OCI-M2 (cell line): ENCODE data around the gene KCNS3.

Experiments
- DNase-seq: peaks from one replicate; lab custom pipeline; 2025; ENCODE audit not compliant: unreplicated experiment; lab: John Stamatoyannopoulos, UW

Gene KCNS3

GRCh38 chr2:17876590-17876989 is 1.9 kb upstream of the KCNS3 start:
- no peak for DNase-seq

GRCh38 chr2:17877811-17878280 is 621 bp upstream of the KCNS3 start:
- DNase-seq: no peak

GRCh38 chr2:17879137-17879912 is 858 bp downstream of the KCNS3 start:
- DNase-seq: no peak

GRCh38 chr2:17879913-17880274 is 1.4 kb downstream of the KCNS3 start:
- no peak for DNase-seq

- DNase-seq: no peak
These were observed 14.5 kb downstream of the KCNS3 start for GRCh38 chr2:17892770-17893534.

GRCh38 chr2:17894005-17894404 is 15.5 kb downstream of the KCNS3 start:
- DNase-seq: no peak

- DNase-seq: no peak
These were observed 16.1 kb downstream of the KCNS3 start for GRCh38 chr2:17894556-17894955.

GRCh38 chr2:17899871-17900270 is 21.4 kb downstream of the KCNS3 start:
- DNase-seq: no peak

GRCh38 chr2:17901246-17901645 is 22.8 kb downstream of the KCNS3 start:
- DNase-seq: no peak

- DNase-seq: no peak
These were observed 32.5 kb downstream of the KCNS3 start for GRCh38 chr2:17910980-17911379.

GRCh38 chr2:17911491-17912260 is 33.2 kb downstream of the KCNS3 start:
- no peak for DNase-seq

GRCh38 chr2:17912266-17912691 is 33.8 kb downstream of the KCNS3 start:
- DNase-seq: no peak

GRCh38 chr2:17915099-17915498 is 36.6 kb downstream of the KCNS3 start:
- DNase-seq: no peak

- no peak for DNase-seq
These were observed 37.5 kb downstream of the KCNS3 start for GRCh38 chr2:17915811-17916518.

GRCh38 chr2:17916584-17916983 is 38.1 kb downstream of the KCNS3 start:
- no peak for DNase-seq

- DNase-seq: no peak
These were observed 40.3 kb downstream of the KCNS3 start for GRCh38 chr2:17918789-17919188.

GRCh38 chr2:17930773-17931172 is 52.3 kb downstream of the KCNS3 start:
- DNase-seq: no peak

- DNase-seq: no peak
These were observed 54.8 kb downstream of the KCNS3 start for GRCh38 chr2:17933256-17933655.

GRCh38 chr2:17934721-17935120 is 56.3 kb downstream of the KCNS3 start:
- DNase-seq: no peak

- no peak for DNase-seq
These were observed 56.9 kb downstream of the KCNS3 start for GRCh38 chr2:17935242-17935885.
